ENCODE data around the gene KLHL24.
"Not testable (repeated sequence)": the region's sequence is repeated elsewhere in the genome, so short reads cannot be mapped to it uniquely, and the experiment has no call there.

The KLHL24 gene

GRCh38 chr3:183626877-183627594 is 8.4 kb upstream of the KLHL24 start:
- no peaks in the 10 kb centered on the region for H3K79me2 ChIP-seq (ENCODE audit: low read length)
- H3K27ac ChIP-seq (ENCODE audit: low read length) = no peak overlapping the region
- H3K4me1 ChIP-seq (ENCODE audit: low read length) = no peaks in the 10 kb centered on the region
- H3K36me3 ChIP-seq (replicated peaks; ENCODE audit: low read depth, low read length) = no peaks in the 10 kb centered on the region
- no peak for TF ChIP-seq EZH2phosphoT487 (IDR thresholded peaks at IDR 0.05; ENCODE audit: low read depth)
- TF ChIP-seq, protein P1, sequence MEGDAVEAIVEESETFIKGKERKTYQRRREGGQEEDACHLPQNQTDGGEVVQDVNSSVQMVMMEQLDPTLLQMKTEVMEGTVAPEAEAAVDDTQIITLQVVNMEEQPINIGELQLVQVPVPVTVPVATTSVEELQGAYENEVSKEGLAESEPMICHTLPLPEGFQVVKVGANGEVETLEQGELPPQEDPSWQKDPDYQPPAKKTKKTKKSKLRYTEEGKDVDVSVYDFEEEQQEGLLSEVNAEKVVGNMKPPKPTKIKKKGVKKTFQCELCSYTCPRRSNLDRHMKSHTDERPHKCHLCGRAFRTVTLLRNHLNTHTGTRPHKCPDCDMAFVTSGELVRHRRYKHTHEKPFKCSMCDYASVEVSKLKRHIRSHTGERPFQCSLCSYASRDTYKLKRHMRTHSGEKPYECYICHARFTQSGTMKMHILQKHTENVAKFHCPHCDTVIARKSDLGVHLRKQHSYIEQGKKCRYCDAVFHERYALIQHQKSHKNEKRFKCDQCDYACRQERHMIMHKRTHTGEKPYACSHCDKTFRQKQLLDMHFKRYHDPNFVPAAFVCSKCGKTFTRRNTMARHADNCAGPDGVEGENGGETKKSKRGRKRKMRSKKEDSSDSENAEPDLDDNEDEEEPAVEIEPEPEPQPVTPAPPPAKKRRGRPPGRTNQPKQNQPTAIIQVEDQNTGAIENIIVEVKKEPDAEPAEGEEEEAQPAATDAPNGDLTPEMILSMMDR (IDR thresholded peaks at IDR 0.05; ENCODE audit: low read depth, low read length) = no peak
- no peak overlapping the region for H3K9ac ChIP-seq (ENCODE audit: low read length)
- H3K4me3 ChIP-seq (ENCODE audit: low read length) = no peak overlapping the region
- no peak overlapping the region for H3K4me2 ChIP-seq (ENCODE audit: low read length)
- no peaks in the 10 kb centered on the region for H3K9me3 ChIP-seq (ENCODE audit: insufficient read depth, low read length)
- H3K27me3 ChIP-seq (ENCODE audit: low read depth, low read length) = no peaks in the 10 kb centered on the region
- H4K20me1 ChIP-seq (ENCODE audit: insufficient read depth, low read length) = no peaks in the 10 kb centered on the region
- H2AFZ ChIP-seq (ENCODE audit: low read depth, low read length) = no peak overlapping the region

DNA sequence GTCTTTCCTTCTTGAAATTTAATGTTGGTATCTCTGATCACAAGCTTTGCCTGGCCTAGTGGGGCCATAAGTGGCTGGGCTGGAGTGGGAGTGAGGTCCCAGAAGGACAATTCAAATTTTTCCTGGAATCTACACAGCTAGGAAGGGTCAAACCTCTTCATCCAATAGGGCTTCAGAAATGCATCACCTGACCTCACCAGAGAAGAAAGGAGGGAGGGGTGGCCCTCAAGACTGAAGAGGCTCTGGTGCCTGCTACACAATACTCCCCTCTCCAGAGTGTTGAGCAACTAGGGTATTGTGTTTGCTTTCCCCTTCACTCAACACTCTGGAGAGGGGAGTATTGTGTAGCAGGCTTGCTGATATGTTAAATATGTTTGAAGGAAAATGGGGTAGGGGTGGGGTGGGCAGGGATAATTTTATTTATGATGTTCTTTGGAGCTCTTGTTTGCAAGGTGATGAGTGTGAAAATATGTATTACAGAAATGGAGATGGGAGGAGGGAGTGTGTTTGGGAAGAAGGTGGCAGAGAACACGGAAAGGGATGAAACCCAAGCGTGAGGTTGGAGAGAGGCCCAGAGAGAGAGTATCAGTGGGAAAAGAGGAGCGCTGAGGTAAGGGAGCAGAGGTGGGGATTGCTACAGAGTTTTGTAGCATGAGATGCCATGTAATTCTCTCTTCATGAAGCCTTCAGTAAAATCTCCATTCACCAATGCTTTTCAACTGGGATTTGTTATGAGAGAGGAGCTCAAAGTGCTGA is 5.7 kb upstream of the KLHL24 start:
- Histone ChIP-seq H3K9me3 (ENCODE audit: insufficient read depth, low read length) (no peaks in the 10 kb centered on the region), H2AFZ (ENCODE audit: low read depth, low read length) (no peak overlapping the region), H3K36me3 (replicated peaks; ENCODE audit: low read depth, low read length) (no peaks in the 10 kb centered on the region), H3K79me2 (ENCODE audit: low read length) (no peaks in the 10 kb centered on the region), H3K9ac (ENCODE audit: low read length) (no peak overlapping the region), H4K20me1 (ENCODE audit: insufficient read depth, low read length) (no peaks in the 10 kb centered on the region), H3K27me3 (ENCODE audit: low read depth, low read length) (no peaks in the 10 kb centered on the region), H3K4me2 (ENCODE audit: low read length) (no peak overlapping the region), H3K27ac (ENCODE audit: low read length) (no peak overlapping the region), H3K4me3 (ENCODE audit: low read length) (no peak overlapping the region), H3K4me1 (ENCODE audit: low read length) (peaks cover 3% of the 10 kb centered on the region)
- no peak for TF ChIP-seq EZH2phosphoT487 (IDR thresholded peaks at IDR 0.05; ENCODE audit: low read depth)
- TF ChIP-seq, protein P1 (IDR thresholded peaks at IDR 0.05; ENCODE audit: low read depth, low read length) = no peak

- TF ChIP-seq EZH2phosphoT487 (IDR thresholded peaks at IDR 0.05; ENCODE audit: low read depth) = no peak
- TF ChIP-seq, protein P1 (IDR thresholded peaks at IDR 0.05; ENCODE audit: low read depth, low read length) = no peak
- H3K36me3 ChIP-seq (replicated peaks; ENCODE audit: low read depth, low read length) = no peaks in the 10 kb centered on the region
- no peaks in the 10 kb centered on the region for H3K9me3 ChIP-seq (ENCODE audit: insufficient read depth, low read length)
- H2AFZ ChIP-seq (ENCODE audit: low read depth, low read length) = no peak overlapping the region
- H3K79me2 ChIP-seq (ENCODE audit: low read length) = peaks cover 3% of the 10 kb centered on the region; the same call in 1 of the 2 replicates
- H3K4me1 ChIP-seq (ENCODE audit: low read length) = peaks cover 7% of the 10 kb centered on the region
- no peaks in the 10 kb centered on the region for H3K27me3 ChIP-seq (ENCODE audit: low read depth, low read length)
- no peak overlapping the region for H3K27ac ChIP-seq (ENCODE audit: low read length)
- no peak overlapping the region for H3K4me3 ChIP-seq (ENCODE audit: low read length)
- H4K20me1 ChIP-seq (ENCODE audit: insufficient read depth, low read length) = no peaks in the 10 kb centered on the region
- no peak overlapping the region for H3K9ac ChIP-seq (ENCODE audit: low read length)
- H3K4me2 ChIP-seq (ENCODE audit: low read length) = no peak overlapping the region
Observed at GRCh38 chr3:183631715-183632114, 3.7 kb upstream of the KLHL24 start.

DNA sequence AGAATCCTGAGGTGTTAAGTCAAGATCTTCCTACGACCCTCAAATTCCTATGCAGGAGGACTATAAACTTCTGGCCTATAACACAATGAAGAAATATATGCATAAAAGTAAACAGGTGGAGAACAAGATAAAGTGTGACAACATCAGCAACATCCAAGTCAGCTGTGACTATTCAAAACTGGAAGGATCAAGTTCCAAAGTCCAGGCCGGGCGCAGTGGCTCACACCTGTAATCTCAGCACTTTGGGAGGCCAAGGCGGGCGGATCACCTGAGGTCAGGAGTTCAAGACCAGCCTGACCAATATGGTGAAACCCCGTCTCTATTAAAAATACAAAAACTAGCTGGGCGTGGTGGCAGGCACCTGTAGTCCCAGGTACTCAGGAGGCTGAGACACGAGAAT is 2.7 kb upstream of the KLHL24 start:
- not testable (repeated sequence) for H3K36me3 ChIP-seq (replicated peaks; ENCODE audit: low read depth, low read length); H3K27ac ChIP-seq (ENCODE audit: low read length); H2AFZ ChIP-seq (ENCODE audit: low read depth, low read length); H3K9ac ChIP-seq (ENCODE audit: low read length); H3K4me3 ChIP-seq (ENCODE audit: low read length); H3K79me2 ChIP-seq (ENCODE audit: low read length); H3K27me3 ChIP-seq (ENCODE audit: low read depth, low read length); H3K9me3 ChIP-seq (ENCODE audit: insufficient read depth, low read length); H4K20me1 ChIP-seq (ENCODE audit: insufficient read depth, low read length); H3K4me2 ChIP-seq (ENCODE audit: low read length)
- H3K4me1 ChIP-seq (ENCODE audit: low read length) = peaks cover 13% of the 10 kb centered on the region
